HG02884 (cell line): ENCODE measurements around the gene SPTLC1.
A peak's percentile ranks its signal among the peaks of the same experiment; 100 is the strongest.
"Not testable (repeated sequence)": the region's sequence is repeated elsewhere in the genome, so short reads cannot be mapped to it uniquely, and the experiment has no call there.

Experiments
- ATAC-seq: cut with Tn5 transposase; IDR thresholded peaks from one replicate; pipeline ENCODE4 v1.9.1; 2021; ENCODE audit warnings: mild to moderate bottlenecking, moderate library complexity; ENCODE audit not compliant: unreplicated experiment

Gene SPTLC1

GRCh38 chr9:92140754-92141143 lies 25.5 kb upstream of the SPTLC1 start:
- ATAC-seq, result no peak

GRCh38 chr9:92140074-92140753 lies 25.0 kb upstream of the SPTLC1 start:
- no peak for ATAC-seq

GRCh38 chr9:92138960-92139540 lies 23.8 kb upstream of the SPTLC1 start:
- not testable (repeated sequence) for ATAC-seq

- no peak for ATAC-seq
Measured at GRCh38 chr9:92138157-92138959, 23.1 kb upstream of the SPTLC1 start.

- ATAC-seq, result no peak
Measured at GRCh38 chr9:92136184-92136858, 21.1 kb upstream of the SPTLC1 start.

GRCh38 chr9:92135576-92135975 lies 20.4 kb upstream of the SPTLC1 start:
- ATAC-seq, result no peak

- peak; percentile 60 for ATAC-seq
Measured at GRCh38 chr9:92133949-92134604, 18.9 kb upstream of the SPTLC1 start.

- not testable (repeated sequence) for ATAC-seq
Measured at GRCh38 chr9:92132913-92133312, 17.7 kb upstream of the SPTLC1 start.

GRCh38 chr9:92132501-92132900 lies 17.3 kb upstream of the SPTLC1 start:
- ATAC-seq, result no peak

- ATAC-seq, result no peak
Measured at GRCh38 chr9:92122800-92123199, 7.6 kb upstream of the SPTLC1 start.

GRCh38 chr9:92122061-92122460 lies 6.8 kb upstream of the SPTLC1 start:
- ATAC-seq, result no peak

- no peak for ATAC-seq
Measured at GRCh38 chr9:92121265-92121664, 6.1 kb upstream of the SPTLC1 start.

- ATAC-seq, result no peak
Measured at GRCh38 chr9:92120138-92120537, 4.9 kb upstream of the SPTLC1 start.

- ATAC-seq, result no peak
Measured at GRCh38 chr9:92119586-92119985, 4.4 kb upstream of the SPTLC1 start.

GRCh38 chr9:92108122-92108521 lies 7.1 kb downstream of the SPTLC1 start:
- no peak for ATAC-seq

GRCh38 chr9:92105446-92106225 lies 9.6 kb downstream of the SPTLC1 start:
- not testable (repeated sequence) for ATAC-seq

- not testable (repeated sequence) for ATAC-seq
Measured at GRCh38 chr9:92103601-92104000, 11.6 kb downstream of the SPTLC1 start.

GRCh38 chr9:92100237-92100911 lies 14.8 kb downstream of the SPTLC1 start:
- ATAC-seq, result no peak

GRCh38 chr9:92098638-92099037 lies 16.6 kb downstream of the SPTLC1 start:
- ATAC-seq, result no peak
